H1 (cell line): ENCODE data around the gene POLR3G. TPM values are rescaled to one million over a fixed set of nuclear protein-coding genes. Genes with fewer than 3 reads are reported as not detected.

Experiments
- CTCF ChIA-PET: fragments of 300-600 bp; sonication (Branson Sonifier 250); formaldehyde crosslinking; loops from one replicate; lab custom pipeline; 2021; ENCODE audit not compliant: partially characterized antibody; lab: Charles Lee
- POLR2A ChIA-PET: fragments of 300-600 bp; sonication (Branson Sonifier 250); formaldehyde crosslinking; loops from one replicate; lab custom pipeline; 2021; ENCODE audit warnings: inconsistent platforms; ENCODE audit not compliant: partially characterized antibody; lab: Charles Lee
- DNase-seq, 2 experiments: peaks; one replicate each; pipeline versions ENCODE4 v3.0.0 to v3.0.0-alpha.2; 2010 to 2022; ENCODE audit warnings: low spot score in 2 of 2, low read depth in 1 of 2, mixed read lengths in 1 of 2
- FAIRE-seq: peaks from 2 replicates; lab custom pipeline; 2011; peaks lifted over from hg19 to GRCh38; lab: Jason Lieb, UNC
- H2AFZ ChIP-seq: 2 replicates; pipeline ENCODE4 v1.8.1; 2012; ENCODE audit warnings: low read length, inconsistent platforms
- H2AK5ac ChIP-seq: 2 replicates; pipeline ENCODE4 v1.6.1; 2013; ENCODE audit warnings: low read depth, low read length
- H2BK120ac ChIP-seq: replicated peaks from 2 replicates; pipeline ENCODE3; 2013; ENCODE audit warnings: low read depth, low read length, inconsistent platforms
- H2BK12ac ChIP-seq: 2 replicates; pipeline ENCODE4 v1.6.1; 2013; ENCODE audit warnings: low read depth, low read length
- H2BK15ac ChIP-seq: 2 replicates; pipeline ENCODE4 v1.6.1; 2013; ENCODE audit warnings: low read length
- H2BK20ac ChIP-seq: 2 replicates; pipeline ENCODE4 v1.6.1; 2013; ENCODE audit warnings: low read length
- H2BK5ac ChIP-seq: 2 replicates; pipeline ENCODE4 v1.6.1; 2013; ENCODE audit warnings: low read depth, low read length
- H3K14ac ChIP-seq: 2 replicates; pipeline ENCODE4 v1.6.1; 2013; ENCODE audit warnings: inconsistent platforms; ENCODE audit not compliant: insufficient read length
- H3K18ac ChIP-seq: 2 replicates; pipeline ENCODE4 v1.6.1; 2013; ENCODE audit warnings: low read length; ENCODE audit errors: extremely low read depth
- H3K23ac ChIP-seq: 2 replicates; pipeline ENCODE4 v1.6.1; 2013; ENCODE audit warnings: inconsistent platforms; ENCODE audit not compliant: insufficient read length
- H3K23me2 ChIP-seq: 2 replicates; pipeline ENCODE4 v1.6.1; 2013; ENCODE audit warnings: low read depth, low read length
- H3K27ac ChIP-seq: 2 replicates; pipeline ENCODE4 v1.6.1; 2011; ENCODE audit warnings: low read depth, low read length, inconsistent platforms
- H3K27me3 ChIP-seq, 4 experiments: replicated peaks in 1 of 4; 1 replicate in 1 of 4; 2 replicates in 3 of 4; pipeline versions ENCODE4 v1.6.1 to v1.8.1; 2011 to 2013; ENCODE audit warnings: low read length in 3 of 4, mild to moderate bottlenecking in 3 of 4, inconsistent platforms in 2 of 4, mixed read lengths in 2 of 4, moderate library complexity in 1 of 4; ENCODE audit not compliant: control insufficient read depth in 3 of 4, insufficient read depth in 3 of 4; ENCODE audit errors: extremely low read depth in 1 of 4
- H3K36me3 ChIP-seq, 4 experiments: 2 replicates each; pipeline versions ENCODE4 v1.6.1 to v1.8.1; 2011 to 2013; ENCODE audit warnings: mild to moderate bottlenecking in 4 of 4, low read length in 3 of 4, moderate library complexity in 2 of 4, control low read depth in 1 of 4, inconsistent platforms in 1 of 4; ENCODE audit not compliant: insufficient read depth in 4 of 4, control insufficient read depth in 2 of 4
- H3K4ac ChIP-seq: replicated peaks from 2 replicates; pipeline ENCODE3; 2013; ENCODE audit warnings: low read length, low read depth, mixed read lengths, inconsistent platforms; ENCODE audit not compliant: insufficient read length
- H3K4me1 ChIP-seq, 4 experiments: replicated peaks in 1 of 4; 1 replicate in 1 of 4; 2 replicates in 3 of 4; pipeline versions ENCODE4 v1.6.1 to v1.8.1; 2011 to 2013; ENCODE audit warnings: low read length in 3 of 4, inconsistent platforms in 2 of 4, mixed read lengths in 1 of 4; ENCODE audit not compliant: insufficient read depth in 4 of 4, control insufficient read depth in 3 of 4
- H3K4me2 ChIP-seq, 2 experiments: 2 replicates each; pipeline versions ENCODE4 v1.6.1 to v1.8.1; 2011 to 2013; ENCODE audit warnings: low read depth in 2 of 2, low read length in 2 of 2, control low read depth in 1 of 2, inconsistent platforms in 1 of 2, mild to moderate bottlenecking in 1 of 2; ENCODE audit not compliant: insufficient read depth in 1 of 2
- H3K4me3 ChIP-seq, 4 experiments: fragments of 200-600, 300-600 bp in 1 of 4; sonication (generic), shearing (Covaris generic), sonication (Bioruptor Twin) in 1 of 4; 2 replicates each; pipeline versions ENCODE4 v1.5.1 to v1.8.1; 2011 to 2016; ENCODE audit warnings: low read length in 4 of 4, low read depth in 3 of 4, control low read depth in 2 of 4, inconsistent platforms in 2 of 4, mild to moderate bottlenecking in 2 of 4, mixed read lengths in 1 of 4, moderate library complexity in 1 of 4; ENCODE audit not compliant: insufficient read depth in 2 of 4; ENCODE audit errors: extremely low read depth in 1 of 4
- H3K56ac ChIP-seq: replicated peaks from 2 replicates; pipeline ENCODE3; 2013; ENCODE audit warnings: low read depth, mild to moderate bottlenecking, mixed read lengths, low read length, inconsistent platforms; ENCODE audit not compliant: insufficient read length
- H3K79me1 ChIP-seq: 2 replicates; pipeline ENCODE4 v1.6.1; 2013; ENCODE audit warnings: low read depth, low read length, control low read depth
- H3K79me2 ChIP-seq, 2 experiments: 2 replicates each; pipeline versions ENCODE4 v1.6.1 to v1.8.1; 2012 to 2013; ENCODE audit warnings: low read length in 2 of 2, mild to moderate bottlenecking in 2 of 2, inconsistent platforms in 1 of 2; ENCODE audit not compliant: insufficient read depth in 2 of 2, control insufficient read depth in 1 of 2
- H3K9ac ChIP-seq, 4 experiments: replicated peaks in 1 of 4; 1 replicate in 1 of 4; 2 replicates in 3 of 4; pipeline versions ENCODE4 v1.6.1 to v1.8.1; 2011 to 2013; ENCODE audit warnings: low read depth in 3 of 4, low read length in 3 of 4, control low read depth in 2 of 4, mild to moderate bottlenecking in 2 of 4, moderate library complexity in 2 of 4, inconsistent platforms in 1 of 4; ENCODE audit errors: extremely low read depth in 1 of 4
- H3K9me3 ChIP-seq, 2 experiments: 2 replicates each; pipeline versions ENCODE4 v1.6.1 to v1.8.1; 2012 to 2013; ENCODE audit warnings: mild to moderate bottlenecking in 2 of 2, moderate library complexity in 2 of 2, control low read depth in 1 of 2, inconsistent platforms in 1 of 2, low read depth in 1 of 2, low read length in 1 of 2, mixed read lengths in 1 of 2; ENCODE audit not compliant: insufficient read depth in 2 of 2
- H4K20me1 ChIP-seq, 2 experiments: replicated peaks in 1 of 2; 2 replicates each; pipeline versions ENCODE3 to v1.8.1; 2011 to 2013; ENCODE audit warnings: inconsistent platforms in 2 of 2, low read length in 2 of 2, mild to moderate bottlenecking in 1 of 2; ENCODE audit not compliant: insufficient read depth in 2 of 2, control insufficient read depth in 1 of 2
- H4K5ac ChIP-seq: 2 replicates; pipeline ENCODE4 v1.6.1; 2013; ENCODE audit warnings: low read length, low read depth, mixed read lengths, inconsistent platforms; ENCODE audit not compliant: insufficient read length
- H4K8ac ChIP-seq: 2 replicates; pipeline ENCODE4 v1.8.0; 2013; ENCODE audit warnings: mild to moderate bottlenecking, moderate library complexity, low read length, inconsistent platforms; ENCODE audit not compliant: insufficient read depth; ENCODE audit errors: extremely low read depth
- H4K91ac ChIP-seq: replicated peaks from 2 replicates; pipeline ENCODE3; 2013; ENCODE audit warnings: low read length, mixed read lengths, inconsistent platforms; ENCODE audit not compliant: insufficient read length
- BRCA1 ChIP-seq: IDR thresholded peaks from 2 replicates; pipeline ENCODE4 v1.6.1; 2012; ENCODE audit warnings: low read depth, low read length, improper control_type of control experiment
- CBX5 ChIP-seq: fragments of 300-800, 300-1000 bp; sonication (generic); IDR thresholded peaks from 2 replicates; pipeline ENCODE4 v1.7.1; 2016; ENCODE audit warnings: antibody characterized with exemption, low read length, low read depth
- CTCF ChIP-seq, 3 experiments: IDR thresholded peaks; 1 replicate in 2 of 3; 2 replicates in 1 of 3; pipeline versions ENCODE4 v1.5.1 to v1.6.1; 2011; ENCODE audit warnings: low read length in 3 of 3, mild to moderate bottlenecking in 3 of 3, inconsistent platforms in 2 of 3, low read depth in 1 of 3, moderate library complexity in 1 of 3; ENCODE audit not compliant: insufficient read depth in 1 of 3; ENCODE audit errors: control extremely low read depth in 1 of 3
- EP300 ChIP-seq, 2 experiments: IDR thresholded peaks; 1 replicate in 1 of 2; 2 replicates in 1 of 2; pipeline ENCODE4 v1.6.1; 2011 to 2012; ENCODE audit warnings: low read depth in 2 of 2, low read length in 2 of 2, mild to moderate bottlenecking in 2 of 2, borderline replicate concordance in 1 of 2, inconsistent platforms in 1 of 2, moderate library complexity in 1 of 2
- TAF1 ChIP-seq: IDR thresholded peaks from 2 replicates; pipeline ENCODE4 v1.6.1; 2011; ENCODE audit warnings: mild to moderate bottlenecking, low read depth, low read length
- polyA plus RNA-seq, 7 experiments: library from polyadenylated mRNA; depleted of rRNA in 3 of 7; stranded (reverse) in 5 of 7; unstranded in 2 of 7; fragments of >200 nt in 5 of 7; fragments of 200-250 nt in 2 of 7; gene quantifications; 1 replicate in 5 of 7; 2 replicates in 1 of 7; 4 replicates in 1 of 7; pipeline versions ENCODE4 v1.2.1 to v1.2.3, GENCODE V29; 2011 to 2013; ENCODE audit warnings: missing spikeins in 2 of 7, mixed read lengths in 2 of 7
- total RNA-seq: library from RNA; stranded (reverse); fragmentation: NEBNext Ultra II Directional; extraction: Animal tissue kit (Norgen Biotek cat#: 25700); gene quantifications from 2 replicates; pipeline ENCODE4 v1.2.1, GENCODE V29; 2021

Gene POLR3G
- total and polyA plus RNA-seq, 2 of the 8 experiments (the other 6 are each of a cell fraction or from before 2014, with no cell fraction given), result 119 to 179 TPM

- Histone ChIP-seq H4K91ac (no peak overlapping the region), H2BK120ac (no peak overlapping the region), H4K20me1 (no peaks in the 10 kb centered on the region), H3K9me3 (no peaks in the 10 kb centered on the region), H3K4me1 (peaks cover 3 to 15% (median 9%) of the 10 kb centered on the region in 4 experiments; a peak in 6 of 7 replicates), H2BK5ac (no peak overlapping the region), H3K14ac (no peak overlapping the region), H3K27me3 (no peaks in the 10 kb centered on the region), H3K9ac (no peak overlapping the region), H3K23ac (no peak overlapping the region), H3K27ac (no peak overlapping the region), H3K56ac (no peak overlapping the region), H3K79me2 (peaks cover 0 to 17% of the 10 kb centered on the region in 2 experiments; a peak in 3 of 4 replicates), H2BK20ac (no peak overlapping the region), H3K4me2 (0 out of 4 replicates have a peak overlapping the region, but pooled peaks of 1 of the 2 experiments have one; percentile 11), H2BK15ac (no peak overlapping the region), H4K8ac (no peak overlapping the region), H3K79me1 (no peaks in the 10 kb centered on the region), H3K36me3 (no peaks in the 10 kb centered on the region), H3K4ac (no peak overlapping the region), H4K5ac (no peak overlapping the region), H2AFZ (no peak overlapping the region), H3K18ac (no peak overlapping the region; the same call in 1 of the 2 replicates), H2BK12ac (no peak overlapping the region), H3K23me2 (peaks cover 5% of the 10 kb centered on the region; the same call in 1 of the 2 replicates), H2AK5ac (no peak overlapping the region), H3K4me3 (peak overlapping the region in 1 of 4 experiments; percentile 11; a peak in 1 of 8 replicates)
- POLR2A ChIA-PET, result interaction anchor here (1.0 to 1.3 kb wide), 2 partner anchors 27 to 35 kb away, joined by 3 read pairs; no protein-coding TSS in a partner anchor
- DNase-seq (no peak), FAIRE-seq (no peak)
- CTCF ChIA-PET, result no interaction called here
- TF ChIP-seq EP300 (IDR thresholded peaks at IDR 0.05; ENCODE audit: borderline replicate concordance in 1 of 2, low read depth in 2 of 2, low read length in 2 of 2) (no peak), CBX5 (no peak), CTCF (IDR thresholded peaks at IDR 0.05; ENCODE audit: control extremely low read depth in 1 of 3, insufficient read depth in 1 of 3, low read depth in 1 of 3, low read length in 3 of 3) (no peak), BRCA1 (no peak), TAF1 (no peak)
Observed at GRCh38 chr5:90555666-90556065, 81.0 kb downstream of the POLR3G start.
